Omental fat pad (tissue), 4 donors: ENCODE measurements around the gene G3BP2. TPM values are rescaled to one million over a fixed set of nuclear protein-coding genes. Genes with fewer than 3 reads are reported as not detected.

Experiments
- ATAC-seq: fragments of 150-250 bp; one replicate; pipeline ENCODE4 v1.9.1; 2016; ENCODE audit warnings: mild to moderate bottlenecking, moderate library complexity; ENCODE audit not compliant: low FRiP score
- DNase-seq: peaks from one replicate; pipeline ENCODE4 v3.0.0-alpha.2; 2019; ENCODE audit warnings: low spot score
- total RNA-seq, 4 donors: library from RNA; depleted of rRNA; stranded (reverse); fragments of >200 nt; gene quantifications; one replicate each; pipeline ENCODE4 v1.1.0, GENCODE V29; 2016
- TF ChIP-seq, protein P1 (sequence below), 3 donors: fragments of 450-650 bp; IDR thresholded peaks; one replicate each; pipeline ENCODE4 v1.5.1; 2016 to 2017; ENCODE audit warnings: antibody characterized with exemption in 3 of 3, mild to moderate bottlenecking in 3 of 3, moderate library complexity in 2 of 3

G3BP2 gene
- total RNA-seq, 4 donors from 2014 or later = 57.7 to 90.9 (median 69.6) TPM

- ATAC-seq (no peak), DNase-seq (no peak)
- TF ChIP-seq, protein P1, sequence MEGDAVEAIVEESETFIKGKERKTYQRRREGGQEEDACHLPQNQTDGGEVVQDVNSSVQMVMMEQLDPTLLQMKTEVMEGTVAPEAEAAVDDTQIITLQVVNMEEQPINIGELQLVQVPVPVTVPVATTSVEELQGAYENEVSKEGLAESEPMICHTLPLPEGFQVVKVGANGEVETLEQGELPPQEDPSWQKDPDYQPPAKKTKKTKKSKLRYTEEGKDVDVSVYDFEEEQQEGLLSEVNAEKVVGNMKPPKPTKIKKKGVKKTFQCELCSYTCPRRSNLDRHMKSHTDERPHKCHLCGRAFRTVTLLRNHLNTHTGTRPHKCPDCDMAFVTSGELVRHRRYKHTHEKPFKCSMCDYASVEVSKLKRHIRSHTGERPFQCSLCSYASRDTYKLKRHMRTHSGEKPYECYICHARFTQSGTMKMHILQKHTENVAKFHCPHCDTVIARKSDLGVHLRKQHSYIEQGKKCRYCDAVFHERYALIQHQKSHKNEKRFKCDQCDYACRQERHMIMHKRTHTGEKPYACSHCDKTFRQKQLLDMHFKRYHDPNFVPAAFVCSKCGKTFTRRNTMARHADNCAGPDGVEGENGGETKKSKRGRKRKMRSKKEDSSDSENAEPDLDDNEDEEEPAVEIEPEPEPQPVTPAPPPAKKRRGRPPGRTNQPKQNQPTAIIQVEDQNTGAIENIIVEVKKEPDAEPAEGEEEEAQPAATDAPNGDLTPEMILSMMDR (IDR thresholded peaks at IDR 0.05) = no peak
These were observed 40.8 kb upstream of the G3BP2 start for GRCh38 chr4:75714011-75714410.

- TF ChIP-seq, protein P1 (IDR thresholded peaks at IDR 0.05) = no peak
- no peak for DNase-seq
- ATAC-seq = no peak
These were observed 37.0 kb upstream of the G3BP2 start for GRCh38 chr4:75710246-75710645.

GRCh38 chr4:75708218-75708691 is 35.0 kb upstream of the G3BP2 start:
- TF ChIP-seq, protein P1 (IDR thresholded peaks at IDR 0.05) = no peak
- ATAC-seq = no peak
- no peak for DNase-seq

DNA sequence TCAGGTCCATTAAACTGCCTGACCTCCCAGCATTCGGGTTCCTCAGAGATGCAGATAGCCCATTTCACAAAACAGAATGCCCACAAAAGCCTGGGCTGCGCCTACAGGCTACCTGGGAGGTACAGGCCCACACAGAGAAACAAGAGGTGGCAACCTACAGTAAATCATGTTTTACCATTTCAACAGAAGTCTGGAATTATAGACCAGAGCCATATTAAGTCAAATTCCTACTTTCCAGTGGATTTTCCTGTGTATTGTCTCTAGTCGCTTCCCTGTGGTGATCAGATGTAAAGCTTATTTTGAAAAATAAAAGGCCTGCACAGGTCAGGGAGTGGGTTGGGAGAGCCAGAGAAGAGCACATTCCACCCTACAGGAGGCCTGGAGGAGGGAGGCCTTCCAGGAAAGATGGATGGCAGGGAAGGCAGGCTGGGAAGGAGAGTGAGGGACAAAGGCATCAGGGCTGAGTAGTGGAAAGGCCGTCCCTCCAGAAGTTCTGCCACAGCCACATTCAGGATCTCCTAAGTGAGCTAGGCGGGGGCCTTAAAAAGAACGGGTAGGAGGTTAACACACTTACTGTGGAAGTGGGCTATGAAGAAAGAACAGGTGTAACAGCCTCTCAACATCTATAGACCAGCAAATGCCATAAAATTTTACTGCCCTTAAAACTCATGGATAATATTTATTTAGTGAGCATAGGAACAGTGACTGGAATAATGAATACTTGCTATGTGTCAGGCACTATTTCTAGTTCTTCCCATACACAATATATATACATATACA is 32.2 kb upstream of the G3BP2 start:
- TF ChIP-seq, protein P1 (IDR thresholded peaks at IDR 0.05) = no peak
- ATAC-seq (no peak), DNase-seq (no peak)

- no peak for DNase-seq
- TF ChIP-seq, protein P1 (IDR thresholded peaks at IDR 0.05) = no peak
- ATAC-seq = no peak
These were observed 29.8 kb upstream of the G3BP2 start for GRCh38 chr4:75702919-75703411.

DNA sequence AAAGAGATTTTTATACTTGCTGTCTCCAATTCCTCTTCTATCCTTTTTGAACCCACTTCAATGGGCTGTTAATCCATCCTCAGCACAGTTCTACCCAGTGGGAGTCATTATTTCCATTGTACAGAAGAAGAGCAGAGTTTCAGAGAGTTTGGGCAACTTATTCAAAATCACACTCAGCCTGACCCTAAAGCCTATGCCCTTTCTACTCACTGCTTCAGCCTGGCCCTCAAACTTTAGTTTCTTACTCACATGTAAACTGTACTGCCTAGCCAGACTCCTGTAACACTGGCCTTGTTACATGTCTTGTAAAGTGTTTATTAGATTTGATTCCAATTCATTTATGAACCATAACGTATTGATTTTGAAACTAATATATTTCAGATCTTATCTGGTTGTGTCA is 26.1 kb upstream of the G3BP2 start:
- TF ChIP-seq, protein P1 (IDR thresholded peaks at IDR 0.05) = no peak
- no peak for ATAC-seq
- DNase-seq = no peak

DNA sequence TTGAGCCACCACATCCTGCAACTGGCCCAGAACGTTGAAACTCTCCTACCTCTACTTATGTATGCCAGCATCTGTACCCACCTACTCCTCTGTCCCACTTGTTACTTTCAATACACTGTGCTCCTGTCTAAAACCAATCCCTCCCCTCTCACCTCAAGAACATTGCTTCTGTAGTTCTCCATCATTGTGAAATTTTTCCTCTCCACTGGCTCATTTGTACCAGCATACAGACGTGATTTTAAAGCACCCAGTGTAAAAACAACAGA is 25.7 kb upstream of the G3BP2 start:
- no peak for ATAC-seq
- no peak for DNase-seq
- TF ChIP-seq, protein P1 (IDR thresholded peaks at IDR 0.05) = no peak
